GM18909 (cell line): ENCODE results near the gene COA1.
"Not testable (repeated sequence)": the region's sequence is repeated elsewhere in the genome, so short reads cannot be mapped to it uniquely, and the experiment has no call there.

Source experiments
- ATAC-seq: cut with Tn5 transposase; IDR thresholded peaks from one replicate; pipeline ENCODE4 v1.9.1; 2021; ENCODE audit warnings: mild to moderate bottlenecking; ENCODE audit not compliant: unreplicated experiment, poor library complexity

COA1 gene

GRCh38 chr7:43694399-43694748, 34.9 kb downstream of the COA1 start:
- ATAC-seq = no peak

DNA sequence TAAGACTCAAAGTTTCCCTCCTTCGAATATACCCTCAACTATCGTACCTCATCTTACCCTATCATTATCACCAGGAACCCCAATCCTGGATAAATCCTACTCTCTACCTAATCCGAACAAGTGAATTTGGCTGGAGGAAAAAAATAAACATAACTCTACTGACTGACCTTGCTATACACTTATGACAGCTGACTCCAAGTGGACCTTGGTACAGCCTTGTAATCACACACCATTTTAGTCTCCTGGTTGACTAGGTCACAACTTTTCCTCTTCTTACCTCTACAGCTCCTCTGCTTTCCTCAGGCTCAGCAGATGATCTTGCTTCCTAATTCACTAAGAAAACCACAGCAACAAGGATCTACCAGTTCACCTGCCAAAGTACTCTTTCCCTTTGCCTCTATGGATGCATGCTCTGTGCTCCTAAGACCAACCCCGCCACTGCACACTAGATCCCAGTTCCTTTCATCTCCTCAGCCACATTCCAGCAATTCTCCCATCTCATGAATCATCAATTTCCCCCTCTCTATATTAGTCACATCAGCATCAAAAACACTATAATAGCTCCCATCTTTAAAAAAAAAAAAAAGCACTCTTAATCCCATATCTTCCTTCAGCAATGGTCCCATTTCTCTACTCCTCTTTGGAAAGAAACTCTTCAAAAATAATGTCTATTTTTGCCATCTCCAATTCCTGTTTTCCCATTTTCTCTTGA, 35.5 kb downstream of the COA1 start:
- no peak for ATAC-seq

GRCh38 chr7:43692582-43693373, 36.5 kb downstream of the COA1 start:
- no peak for ATAC-seq

DNA sequence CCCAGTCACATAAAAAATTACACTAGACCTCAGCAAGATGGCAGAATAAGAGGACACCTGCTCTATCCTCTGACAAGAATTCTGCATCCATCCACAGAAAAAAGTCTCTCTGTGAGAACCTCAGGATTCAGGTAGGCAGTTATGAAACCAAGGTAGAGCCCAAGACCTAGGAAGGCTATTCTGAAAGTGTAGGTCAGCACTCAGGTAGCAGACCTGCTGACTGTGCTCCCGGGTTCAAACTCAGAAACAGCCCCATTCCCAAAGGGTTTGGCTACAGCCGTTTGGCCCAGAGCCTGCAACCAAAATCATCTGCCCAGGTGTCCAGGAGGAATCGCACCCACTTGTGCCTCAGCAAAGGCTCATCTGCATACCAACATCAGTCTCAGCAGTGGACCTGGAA, 37.7 kb downstream of the COA1 start:
- no peak for ATAC-seq

DNA sequence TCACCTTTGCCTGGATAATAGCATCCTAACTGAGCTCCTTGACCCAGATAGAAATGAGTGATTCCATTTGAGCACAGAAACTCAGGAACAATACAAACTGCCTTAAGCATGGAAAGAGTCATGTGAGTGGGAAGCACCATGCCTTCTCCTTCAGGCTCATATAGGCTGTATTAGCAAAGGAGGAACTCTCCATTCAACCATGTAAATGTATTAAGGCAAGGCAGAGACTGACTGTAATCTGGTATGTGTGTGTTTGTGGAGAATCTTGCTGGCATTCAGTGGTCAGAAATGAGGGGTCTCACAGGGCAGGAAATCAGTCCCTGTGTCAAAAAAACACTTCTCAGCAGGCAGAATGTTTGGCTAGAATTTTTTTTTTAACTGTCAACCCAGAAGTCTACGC, 40.2 kb downstream of the COA1 start:
- ATAC-seq = no peak

GRCh38 chr7:43687866-43688265, 41.5 kb downstream of the COA1 start:
- ATAC-seq = not testable (repeated sequence)

DNA sequence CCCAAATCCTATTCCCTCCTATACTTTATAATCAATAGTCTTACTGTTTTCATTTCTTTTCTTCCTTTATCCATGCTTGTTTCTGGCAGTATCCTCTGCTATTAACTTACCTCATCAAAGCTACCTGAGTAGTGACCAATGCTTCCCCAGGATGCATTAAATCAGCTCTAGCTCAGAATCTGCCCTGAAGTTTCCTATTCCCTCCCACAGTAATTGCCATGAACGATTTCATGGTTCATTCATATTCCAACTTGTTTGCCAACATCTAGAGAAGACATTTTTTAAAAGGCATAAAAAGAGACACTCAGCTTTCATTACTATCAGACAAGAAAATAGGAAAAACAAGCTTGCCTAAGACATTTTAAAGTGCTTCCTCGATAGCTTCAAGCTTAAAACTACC, 42.3 kb downstream of the COA1 start:
- ATAC-seq = no peak

- no peak for ATAC-seq
These were observed 48.6 kb downstream of the COA1 start for GRCh38 chr7:43680736-43681135.

- no peak for ATAC-seq
These were observed 49.9 kb downstream of the COA1 start for GRCh38 chr7:43679210-43680068.

DNA sequence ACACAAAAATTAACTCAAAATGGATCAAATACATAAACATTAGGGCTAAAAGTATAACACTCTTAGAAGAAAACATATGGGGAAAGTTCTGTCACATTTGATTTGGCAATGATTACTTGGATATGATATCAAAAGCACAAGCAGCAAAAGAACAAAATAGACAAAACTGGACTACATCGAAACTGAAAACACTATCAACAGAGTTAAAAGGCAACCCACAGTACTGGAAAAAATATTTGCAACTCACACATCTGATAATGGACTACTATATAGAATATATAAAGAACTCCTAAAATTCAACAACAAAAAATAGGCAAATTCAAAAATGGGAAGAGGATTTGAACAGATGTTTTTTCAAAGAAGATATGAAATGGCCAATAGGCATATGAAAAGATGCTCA, 51.0 kb downstream of the COA1 start:
- ATAC-seq = no peak

- ATAC-seq = no peak
These were observed 51.5 kb downstream of the COA1 start for GRCh38 chr7:43677864-43678263.

DNA sequence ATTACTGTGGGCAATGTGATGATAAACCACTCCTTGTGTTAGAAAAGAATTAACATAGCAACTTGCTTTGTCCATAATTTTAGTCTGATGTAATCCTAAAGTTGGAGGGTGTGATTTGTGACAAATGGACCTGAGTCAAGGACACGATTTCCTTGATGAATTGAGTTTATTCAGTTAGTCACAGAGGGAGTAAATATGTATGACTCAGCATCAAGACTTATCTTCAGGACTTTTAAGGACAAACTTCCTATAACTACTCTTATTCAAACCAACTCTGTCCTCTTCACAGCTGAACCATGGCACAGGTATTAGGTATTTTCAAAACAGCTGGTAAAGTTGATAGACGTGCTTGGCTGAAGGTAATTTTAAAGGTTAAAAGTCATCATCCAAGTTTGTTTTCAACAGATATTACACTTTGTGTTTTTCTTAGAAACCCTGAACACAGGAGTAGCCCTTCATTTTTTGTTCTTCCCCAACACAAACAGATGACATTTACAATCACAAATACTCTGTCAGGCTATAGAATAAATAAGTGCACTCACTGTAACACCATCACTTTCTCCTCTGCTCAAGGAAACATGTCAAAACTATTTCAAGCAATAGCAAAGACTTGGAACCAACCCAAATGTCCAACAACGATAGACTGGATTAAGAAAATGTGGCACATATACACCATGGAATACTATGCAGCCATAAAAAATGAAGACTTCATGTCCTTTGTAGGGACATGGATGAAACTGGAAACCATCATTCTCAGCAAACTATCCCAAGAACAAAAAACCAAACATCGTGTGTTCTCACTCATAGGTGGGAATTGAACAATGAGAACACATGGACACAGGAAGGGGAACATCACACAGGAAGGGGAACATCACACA, 54.5 kb downstream of the COA1 start:
- ATAC-seq = no peak

- ATAC-seq = not testable (repeated sequence)
These were observed 55.9 kb downstream of the COA1 start for GRCh38 chr7:43673243-43673976.

DNA sequence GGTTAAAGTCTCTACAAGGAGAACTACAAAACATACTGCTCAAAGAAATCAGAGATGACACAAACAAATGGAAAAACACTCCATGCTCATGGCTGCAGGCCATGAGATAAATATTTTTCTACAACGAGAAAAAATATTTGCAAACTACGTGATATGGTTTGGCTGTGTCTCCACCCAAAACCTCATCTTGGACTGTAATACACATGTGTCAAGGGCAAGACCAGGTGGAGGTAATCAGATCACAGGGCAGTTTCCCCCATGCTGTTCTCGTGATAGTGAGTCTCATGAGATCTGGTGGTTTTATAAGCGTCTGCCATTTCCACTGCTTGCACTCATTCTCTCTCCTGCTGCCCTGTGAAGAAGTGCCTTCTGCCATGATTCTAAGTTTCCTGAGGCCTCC, 57.8 kb downstream of the COA1 start:
- no peak for ATAC-seq

DNA sequence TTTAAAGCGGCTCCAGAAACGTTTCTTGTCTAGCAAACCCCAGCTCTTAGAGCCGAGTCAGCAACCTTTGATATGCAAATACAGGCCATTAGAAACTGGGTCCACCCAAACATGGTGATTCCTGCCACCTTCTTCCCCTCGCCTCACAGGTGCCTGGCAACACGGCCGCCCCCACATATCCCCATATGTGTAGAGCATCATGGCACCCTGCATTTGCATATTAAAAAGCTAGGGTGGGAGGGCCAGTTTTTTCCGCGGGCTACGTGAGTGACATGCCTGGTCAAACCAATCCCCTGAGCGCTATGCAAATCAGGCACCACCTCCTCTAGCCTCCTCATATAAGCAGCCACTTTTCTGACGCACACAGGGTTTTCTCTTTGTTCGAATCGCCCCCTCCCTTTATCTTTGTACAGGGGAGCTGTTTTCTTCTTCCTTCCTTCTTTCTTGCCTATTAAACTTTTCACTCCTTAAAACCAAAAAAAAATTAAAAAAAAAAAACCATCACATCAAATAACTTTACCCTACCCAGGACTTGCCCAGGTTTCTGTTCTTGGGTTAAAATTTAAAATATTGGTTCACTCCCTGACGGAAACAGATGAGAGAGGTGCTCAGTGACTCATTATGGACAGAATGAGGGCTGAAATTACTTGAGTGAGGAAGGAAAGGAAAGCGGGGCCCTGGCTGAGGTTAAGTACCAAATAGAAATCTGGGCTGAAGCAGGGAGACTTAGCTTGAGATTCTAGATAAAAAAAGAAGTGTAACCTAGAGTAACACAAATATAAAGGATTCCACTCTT, 59.8 kb downstream of the COA1 start:
- ATAC-seq = no peak

DNA sequence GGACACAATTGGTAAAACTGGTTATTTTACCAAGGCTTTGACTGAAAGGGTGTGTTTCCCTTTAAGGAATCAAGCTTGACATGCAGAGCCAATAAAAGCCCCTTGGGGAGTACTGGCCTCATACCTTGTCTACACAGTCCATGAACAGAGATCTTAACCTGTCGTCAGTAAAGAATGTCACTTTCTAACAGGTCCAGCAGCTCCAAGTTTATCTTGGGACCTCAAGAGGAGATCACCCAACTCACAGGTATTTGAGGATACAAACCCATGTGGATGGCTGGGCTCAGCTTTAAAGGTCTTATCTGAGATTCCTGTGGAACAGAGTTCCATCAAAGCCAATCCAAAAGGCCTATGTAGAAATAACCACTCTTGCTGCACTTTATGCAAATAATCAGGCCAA, 61.3 kb downstream of the COA1 start:
- no peak for ATAC-seq

GRCh38 chr7:43666938-43667337, 62.4 kb downstream of the COA1 start:
- ATAC-seq = no peak

- ATAC-seq = no peak
These were observed 64.6 kb downstream of the COA1 start for GRCh38 chr7:43664681-43665080.

GRCh38 chr7:43660141-43660540, 69.2 kb downstream of the COA1 start:
- ATAC-seq = no peak
